HG03095 (cell line): ENCODE measurements around the gene TCEAL3.
"Not testable (repeated sequence)": the region's sequence is repeated elsewhere in the genome, so short reads cannot be mapped to it uniquely, and the experiment has no call there.

ENCODE experiments used
- ATAC-seq: cut with Tn5 transposase; IDR thresholded peaks from one replicate; pipeline ENCODE4 v1.9.1; 2021; ENCODE audit warnings: moderate library complexity; ENCODE audit not compliant: unreplicated experiment

Gene TCEAL3, protein sequence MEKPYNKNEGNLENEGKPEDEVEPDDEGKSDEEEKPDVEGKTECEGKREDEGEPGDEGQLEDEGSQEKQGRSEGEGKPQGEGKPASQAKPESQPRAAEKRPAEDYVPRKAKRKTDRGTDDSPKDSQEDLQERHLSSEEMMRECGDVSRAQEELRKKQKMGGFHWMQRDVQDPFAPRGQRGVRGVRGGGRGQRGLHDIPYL

DNA sequence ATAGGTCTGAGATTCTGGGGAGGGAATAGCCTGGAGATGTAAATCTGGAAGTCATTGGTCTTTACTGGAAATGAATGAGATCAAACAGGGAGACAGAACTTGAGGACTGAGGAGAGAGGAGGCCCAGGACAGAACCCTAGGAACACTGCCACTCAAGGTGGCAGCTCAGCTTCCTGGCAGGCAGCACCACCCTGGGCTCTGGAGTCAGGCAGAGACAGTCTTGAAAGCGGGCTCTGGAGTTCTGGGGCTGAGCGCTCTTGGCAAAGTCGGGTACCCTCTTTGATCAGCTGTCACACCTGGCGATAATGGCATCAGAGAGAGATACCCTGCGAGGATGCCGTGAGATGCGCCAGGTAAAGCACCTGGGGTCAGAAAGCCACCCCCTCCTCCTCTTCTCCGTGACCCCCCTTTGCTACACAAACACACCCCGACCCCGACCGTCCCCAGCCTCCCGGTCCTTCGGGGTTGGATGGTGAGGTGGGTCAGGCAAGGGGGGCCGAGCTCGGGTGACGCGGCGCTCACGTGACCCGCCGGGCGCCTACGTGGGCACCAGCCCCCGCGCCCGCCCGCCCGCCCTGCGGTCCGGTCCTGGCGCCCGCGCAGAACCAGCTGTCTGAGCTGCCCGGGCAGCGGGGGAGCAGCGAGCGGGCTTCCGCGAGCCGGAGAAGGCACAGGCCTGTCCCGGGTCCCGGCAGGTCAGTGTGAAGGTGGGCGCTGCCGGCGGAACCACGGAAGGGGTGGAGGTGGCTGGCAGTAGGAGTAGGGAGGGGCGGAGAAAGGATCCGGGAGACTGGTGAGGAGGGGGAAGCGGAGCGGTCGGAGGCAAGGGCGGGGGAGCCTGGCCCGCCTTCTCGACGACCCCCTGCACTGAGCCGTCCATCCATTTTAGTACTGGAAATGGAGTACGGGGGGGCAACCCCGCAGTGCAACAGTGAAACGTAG, at the start of gene TCEAL3:
TSS of gene TCEAL3 (plus strand) at position 600 of the 942 bp plus-strand sequence. CDS start 1,102 bp downstream, outside the sequence.
- ATAC-seq = peak; percentile 48

DNA sequence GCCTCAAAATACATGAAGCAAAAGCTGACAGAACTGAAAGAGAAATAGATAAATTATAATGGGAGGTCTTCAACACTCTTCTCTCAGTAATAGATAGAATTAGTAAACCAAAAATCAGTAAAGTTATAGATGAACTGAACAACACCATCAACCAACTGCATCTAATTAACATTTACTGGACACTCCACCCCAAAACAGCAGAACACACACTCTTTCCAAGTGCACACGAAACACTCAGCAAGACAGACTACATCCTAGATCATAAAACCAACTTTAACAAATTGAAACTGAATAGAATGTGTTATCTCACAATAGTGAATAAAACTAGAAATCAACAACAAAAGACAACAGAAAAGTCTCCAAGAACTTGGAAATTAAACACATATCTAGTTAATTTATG, 47.5 kb upstream of the TCEAL3 start:
- no peak for ATAC-seq

DNA sequence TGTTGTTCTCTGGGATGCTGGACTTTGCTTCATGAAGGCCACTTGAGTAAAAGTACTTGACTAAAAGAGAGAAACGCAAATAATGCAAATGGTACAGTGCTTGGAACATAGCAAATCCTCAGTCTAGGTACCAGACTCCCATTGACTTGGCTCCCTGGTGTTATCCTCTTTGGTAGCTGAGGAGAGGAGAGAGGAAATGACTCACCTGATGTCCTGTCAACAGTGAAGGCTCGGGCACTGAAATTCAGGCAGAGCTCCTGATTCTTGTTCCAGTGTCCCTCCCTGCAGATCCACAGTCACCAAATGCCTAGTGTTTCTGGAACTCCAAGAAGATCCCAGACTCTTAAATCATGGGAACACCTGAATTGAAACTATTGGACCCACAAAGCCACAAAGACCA, 45.0 kb upstream of the TCEAL3 start:
- no peak for ATAC-seq

DNA sequence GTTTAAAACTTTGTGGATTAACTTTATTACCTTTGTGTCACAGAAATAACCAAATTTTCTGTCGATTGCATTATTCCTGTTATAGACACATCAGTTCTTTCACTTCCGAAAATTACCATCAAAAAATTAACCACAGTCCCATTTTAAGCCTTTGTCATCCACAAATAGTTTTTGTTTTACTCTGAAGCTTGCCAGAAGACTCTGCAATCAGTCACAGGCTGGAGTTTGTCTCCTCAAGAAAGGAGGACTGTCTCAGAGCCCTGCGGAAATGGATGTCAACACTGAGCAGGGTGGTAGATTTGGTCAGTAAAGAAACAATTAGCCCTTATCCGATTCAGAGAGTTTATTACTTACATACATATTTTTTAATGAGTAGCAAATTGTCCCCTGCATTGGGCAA, 42.6 kb upstream of the TCEAL3 start:
- ATAC-seq = peak; percentile 61

DNA sequence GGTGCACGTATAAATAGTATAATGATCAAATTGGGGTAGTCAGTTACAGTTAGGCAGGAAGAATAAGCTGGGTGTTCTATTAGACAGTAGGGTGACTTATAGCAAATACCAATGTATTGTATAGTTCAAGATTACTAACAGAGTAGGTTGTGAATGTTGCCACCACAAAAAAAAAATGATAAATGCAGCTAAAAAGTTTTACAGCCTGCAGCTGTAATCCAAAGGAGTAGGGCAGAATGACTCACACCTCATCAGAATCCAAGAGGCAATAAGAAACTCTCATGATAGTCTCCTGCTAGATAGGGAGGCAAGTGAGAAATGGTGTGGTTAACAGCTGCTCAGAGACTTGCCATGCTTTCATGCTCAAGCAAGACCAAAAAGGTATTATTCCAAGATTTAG, 42.0 kb upstream of the TCEAL3 start:
- ATAC-seq = peak; percentile 47

DNA sequence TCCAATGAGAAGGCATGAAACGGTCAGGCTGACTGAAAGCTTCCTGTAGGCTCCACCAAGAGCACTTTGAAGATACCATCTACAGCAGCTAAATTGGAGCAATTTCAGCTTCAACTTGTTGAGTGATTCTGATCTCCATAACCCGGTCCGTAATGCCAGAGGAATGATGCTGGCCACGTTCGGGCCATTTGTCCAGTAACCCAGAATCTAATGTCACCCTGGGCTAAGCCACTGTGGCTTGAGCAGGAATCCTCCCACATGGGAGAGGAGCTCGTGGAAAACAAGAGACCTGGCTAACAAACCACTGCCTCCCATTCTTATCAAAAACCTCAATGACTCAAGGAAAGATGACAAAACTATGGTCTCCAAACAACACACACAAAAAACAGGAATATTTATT, 36.6 kb upstream of the TCEAL3 start:
- ATAC-seq = no peak

DNA sequence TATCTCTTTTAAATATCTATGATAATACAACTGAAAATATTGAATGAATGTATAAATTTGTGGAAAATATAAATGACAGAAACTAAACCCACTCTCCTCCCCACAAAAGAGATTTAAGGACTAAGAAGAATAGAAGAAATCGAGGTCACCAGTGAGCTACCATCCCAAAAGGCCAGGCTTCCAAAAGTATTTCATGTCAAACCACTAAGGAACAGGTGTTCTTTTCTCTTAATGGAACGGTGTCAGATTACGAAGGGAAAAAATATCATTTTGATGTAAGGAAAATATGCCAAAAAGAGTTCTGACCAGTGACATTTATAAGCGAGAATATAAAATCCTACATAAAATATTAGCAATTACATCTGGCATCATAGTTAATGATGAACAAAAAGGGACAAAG, 36.0 kb upstream of the TCEAL3 start:
- no peak for ATAC-seq

DNA sequence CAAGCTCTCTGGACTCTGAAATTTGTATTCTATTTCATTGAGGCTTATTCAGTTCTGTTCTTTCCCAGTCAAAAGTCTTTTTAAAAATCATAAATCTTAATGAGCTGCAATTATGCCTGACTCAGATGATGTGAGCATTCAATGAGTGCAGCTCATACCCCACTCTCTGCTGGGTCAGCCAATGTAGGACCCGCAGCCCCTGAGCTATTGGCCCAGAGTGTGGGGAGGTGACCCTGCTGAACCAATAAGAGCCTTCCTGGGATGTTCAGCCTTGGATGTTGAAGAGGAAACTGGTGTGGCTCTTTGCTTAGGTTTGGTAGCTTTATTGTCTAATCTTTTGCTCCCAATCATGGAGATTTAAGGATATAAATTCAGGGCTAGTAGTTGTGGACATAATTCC, 34.6 kb upstream of the TCEAL3 start:
- no peak for ATAC-seq

DNA sequence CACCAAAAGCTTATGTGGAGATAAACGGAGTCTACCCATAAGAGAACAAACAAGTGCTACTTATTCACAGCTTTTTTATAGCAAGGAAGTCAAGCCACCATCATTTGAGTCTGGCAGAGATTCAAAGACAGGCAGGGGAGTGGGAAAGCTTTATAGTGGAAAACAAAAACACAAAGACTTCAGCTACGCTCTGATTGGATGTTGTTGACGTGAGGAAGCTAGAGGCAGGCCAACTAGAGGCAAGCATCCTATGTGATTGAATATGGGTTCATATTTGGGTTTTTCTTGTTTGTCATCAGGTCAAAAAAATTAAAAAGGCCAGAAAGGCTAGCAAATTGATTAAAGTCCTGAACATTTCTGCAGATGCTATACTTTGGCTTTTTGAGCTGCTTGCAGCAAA, 23.2 kb upstream of the TCEAL3 start:
- no peak for ATAC-seq

DNA sequence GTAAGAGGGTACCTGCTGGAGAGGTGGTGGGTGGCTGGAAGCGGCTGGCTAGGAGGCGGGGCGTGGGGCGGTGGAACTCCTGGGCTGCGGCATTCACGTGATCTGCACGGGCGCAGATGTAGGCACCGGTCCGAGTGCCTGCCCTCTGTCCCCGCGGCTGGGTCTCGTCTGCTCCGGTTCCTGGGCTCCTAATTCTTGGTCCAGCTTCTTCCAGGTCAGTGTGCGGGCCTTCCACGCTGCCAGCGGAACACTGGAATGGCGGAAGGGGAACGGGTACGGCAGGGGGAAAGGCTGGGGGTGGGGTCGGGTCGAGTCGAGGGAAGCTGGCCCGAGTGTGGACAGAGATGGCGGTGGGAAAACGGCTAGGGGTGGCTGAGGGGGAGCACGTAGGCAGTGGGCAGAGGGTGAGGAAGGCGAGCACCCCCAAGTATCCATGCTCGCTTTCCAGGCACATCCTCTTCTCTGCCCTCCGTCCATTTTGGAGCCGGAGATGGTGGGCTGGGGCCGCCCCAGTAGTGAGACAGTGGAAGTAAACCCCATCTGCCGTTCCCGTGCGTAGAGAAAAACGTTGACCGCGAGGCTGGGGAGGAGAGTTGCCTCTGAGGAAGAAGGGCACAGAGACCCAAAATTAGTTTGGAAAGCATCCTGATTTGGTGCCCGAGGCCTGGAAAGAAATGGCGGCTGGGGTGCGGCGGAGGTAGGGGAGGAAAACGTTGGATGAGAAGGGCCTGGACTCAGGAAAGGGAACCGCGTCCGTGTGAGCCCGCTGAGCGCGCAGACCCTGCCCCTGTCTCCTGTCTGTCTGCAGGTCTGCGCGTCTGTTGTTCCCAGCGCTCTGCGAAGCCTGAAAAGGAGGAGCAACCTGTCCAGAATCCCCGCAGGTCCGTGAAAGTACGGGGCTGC, 22.1 kb upstream of the TCEAL3 start, which contains the start of gene TCEAL4:
TSS of gene TCEAL4 (plus strand) at position 105 of the 903 bp plus-strand sequence. CDS start 1,161 bp downstream, outside the sequence.
- peak; percentile 85 for ATAC-seq

DNA sequence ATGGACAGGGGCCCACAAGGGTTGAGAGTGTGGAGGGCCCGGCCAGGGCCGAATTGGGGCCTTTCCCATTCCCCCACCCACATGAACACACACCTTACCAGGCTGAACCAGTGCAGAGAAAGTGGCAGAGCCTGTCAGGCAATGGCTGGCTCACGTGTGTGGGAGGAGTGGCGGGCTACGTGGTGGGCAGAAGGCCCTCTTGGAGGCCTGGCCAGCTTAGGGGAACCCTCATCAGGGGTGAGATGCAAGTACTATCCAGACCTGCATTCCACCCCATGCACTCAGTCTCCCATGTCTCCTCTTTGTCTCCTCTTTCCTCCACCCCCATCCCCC, 21.5 kb upstream of the TCEAL3 start:
- no peak for ATAC-seq

DNA sequence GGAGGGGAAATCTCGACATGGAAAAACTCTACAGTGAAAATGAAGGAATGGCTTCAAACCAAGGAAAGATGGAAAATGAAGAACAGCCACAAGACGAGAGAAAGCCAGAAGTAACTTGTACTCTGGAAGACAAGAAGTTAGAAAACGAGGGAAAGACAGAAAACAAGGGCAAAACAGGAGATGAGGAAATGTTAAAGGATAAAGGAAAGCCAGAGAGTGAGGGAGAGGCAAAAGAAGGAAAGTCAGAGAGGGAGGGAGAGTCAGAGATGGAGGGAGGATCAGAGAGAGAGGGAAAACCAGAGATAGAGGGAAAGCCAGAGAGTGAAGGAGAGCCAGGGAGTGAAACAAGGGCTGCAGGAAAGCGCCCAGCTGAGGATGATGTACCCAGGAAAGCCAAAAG, 21.1 kb upstream of the TCEAL3 start:
- no peak for ATAC-seq

DNA sequence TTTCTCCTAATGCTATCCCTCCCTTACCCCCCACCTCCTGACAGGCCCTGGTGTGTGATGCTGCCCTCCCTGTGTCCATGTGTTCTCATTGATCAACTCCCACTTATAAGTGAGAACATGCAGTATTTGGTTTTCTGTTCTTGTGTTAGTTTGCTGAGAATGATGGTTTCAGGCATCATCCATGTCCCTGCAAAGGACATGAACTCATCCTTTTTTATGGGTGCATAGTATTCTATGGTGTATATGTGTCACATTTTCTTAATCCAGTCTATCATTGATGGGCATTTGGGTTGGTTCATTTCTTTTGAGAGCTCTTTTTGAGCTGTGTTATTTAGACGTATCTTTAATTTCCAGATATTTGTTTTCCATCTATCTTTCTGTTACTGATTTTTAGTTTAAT, 15.5 kb upstream of the TCEAL3 start:
- ATAC-seq = not testable (repeated sequence)

DNA sequence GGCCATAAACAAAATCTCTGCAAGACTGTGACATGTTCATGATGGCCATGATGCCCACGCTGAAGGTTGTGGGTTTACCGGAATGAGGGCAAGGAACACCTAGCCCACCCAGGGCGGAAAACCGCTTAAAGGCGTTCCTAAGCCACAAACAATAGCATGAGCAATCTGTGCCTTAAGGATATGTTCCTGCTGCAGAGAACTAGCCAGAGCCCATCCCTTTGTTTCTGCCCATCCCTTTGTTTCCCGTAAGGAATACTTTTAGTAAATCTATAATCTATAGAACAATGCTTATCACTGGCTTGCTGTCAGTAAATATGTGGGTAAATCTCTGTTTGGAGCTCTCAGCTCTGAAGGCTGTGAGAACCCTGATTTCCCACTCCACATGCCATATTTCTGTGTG, 12.6 kb upstream of the TCEAL3 start:
- ATAC-seq = not testable (repeated sequence)

DNA sequence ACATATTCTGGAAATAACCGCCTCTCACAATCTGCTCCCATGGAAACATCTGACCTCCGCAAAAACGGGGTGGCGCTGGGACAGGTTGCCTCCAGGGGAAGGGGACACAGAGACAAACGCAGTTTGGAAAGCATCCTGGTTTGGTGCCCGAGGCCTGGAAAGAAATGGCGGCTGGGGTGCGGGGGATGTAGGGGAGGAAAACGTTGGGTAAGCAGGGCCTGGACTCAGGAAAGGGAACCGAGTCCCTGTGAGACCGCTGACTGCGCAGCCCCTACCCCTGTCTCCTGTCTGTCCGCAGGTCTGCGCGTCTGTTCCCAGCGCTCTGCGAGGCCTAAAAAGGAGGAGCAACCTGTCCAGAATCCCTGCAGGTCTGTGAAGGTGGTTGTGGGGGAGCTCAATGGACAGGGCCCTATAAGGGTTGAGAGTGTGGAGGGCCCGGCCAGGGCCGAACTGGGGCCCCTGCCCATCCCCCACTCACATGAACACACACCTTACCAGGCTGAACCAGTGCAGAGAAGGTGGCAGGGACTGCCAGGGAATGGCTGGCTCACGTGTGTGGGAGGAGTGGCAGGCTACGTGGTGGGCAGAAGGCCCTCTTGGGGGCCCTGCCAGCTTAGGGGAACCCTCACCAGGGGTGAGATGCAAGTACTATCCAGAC, 672 bp downstream of the TCEAL3 start:
- peak; percentile 15 for ATAC-seq

DNA sequence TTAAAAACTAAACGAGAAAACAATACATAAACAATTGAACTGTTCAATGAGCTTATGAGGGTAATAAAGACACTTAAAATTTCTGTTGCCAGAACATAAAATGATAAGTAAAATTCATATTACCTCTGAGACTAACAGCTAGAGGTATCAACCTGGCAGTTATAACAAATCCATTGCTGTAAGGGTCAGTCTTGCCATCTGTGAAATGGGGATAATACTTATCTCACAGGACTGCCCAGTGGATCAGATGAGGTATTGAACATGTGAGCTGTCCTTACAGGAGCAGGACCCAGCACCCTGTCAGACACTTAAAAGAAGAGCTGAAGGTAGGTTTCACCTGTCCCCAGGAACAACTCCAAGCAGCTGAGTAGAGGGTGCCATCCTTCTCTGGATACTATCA, 2.5 kb downstream of the TCEAL3 start:
- ATAC-seq = no peak

DNA sequence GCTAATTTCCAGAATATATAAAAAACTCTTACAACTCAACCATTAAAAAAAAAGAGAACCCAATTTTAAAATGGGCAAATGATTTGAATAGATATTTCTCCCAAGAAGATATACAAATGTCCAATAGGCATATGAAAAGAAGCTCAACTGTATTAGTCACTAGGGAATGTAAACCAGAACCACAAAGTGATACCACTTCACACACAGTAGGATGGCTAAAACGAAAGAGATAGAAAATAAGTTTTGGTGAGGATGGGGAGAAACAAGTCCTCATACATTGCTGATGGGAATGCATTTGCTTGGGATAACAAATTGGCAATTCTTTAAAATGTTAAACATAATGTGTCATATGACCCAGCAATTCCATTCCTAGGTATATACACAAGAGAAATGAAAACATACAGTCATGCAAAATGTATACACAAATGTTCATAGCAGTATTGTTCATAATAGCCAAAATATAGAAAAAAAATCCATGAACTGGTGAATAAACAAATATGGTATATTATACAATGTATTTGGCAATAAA, 5.7 kb downstream of the TCEAL3 start:
- ATAC-seq = no peak

DNA sequence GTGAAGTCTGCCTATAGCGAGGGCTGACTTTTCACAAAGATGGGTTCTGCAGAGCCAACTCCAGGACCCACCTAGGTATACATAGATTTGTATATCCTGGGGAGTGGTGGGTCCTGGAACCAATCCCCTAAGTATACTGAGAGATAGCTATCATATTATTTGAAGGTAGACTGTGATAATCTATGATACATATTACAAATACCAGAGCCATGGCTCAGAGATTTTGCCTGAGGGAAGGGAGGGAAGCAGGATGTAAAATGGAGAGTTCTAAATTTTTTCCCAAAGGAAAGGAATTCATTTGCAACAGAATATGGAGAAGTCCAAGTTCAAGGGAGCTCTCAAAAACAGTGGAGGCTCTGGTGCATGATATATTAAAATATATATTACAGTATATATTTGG, 7.2 kb downstream of the TCEAL3 start:
- ATAC-seq = no peak

DNA sequence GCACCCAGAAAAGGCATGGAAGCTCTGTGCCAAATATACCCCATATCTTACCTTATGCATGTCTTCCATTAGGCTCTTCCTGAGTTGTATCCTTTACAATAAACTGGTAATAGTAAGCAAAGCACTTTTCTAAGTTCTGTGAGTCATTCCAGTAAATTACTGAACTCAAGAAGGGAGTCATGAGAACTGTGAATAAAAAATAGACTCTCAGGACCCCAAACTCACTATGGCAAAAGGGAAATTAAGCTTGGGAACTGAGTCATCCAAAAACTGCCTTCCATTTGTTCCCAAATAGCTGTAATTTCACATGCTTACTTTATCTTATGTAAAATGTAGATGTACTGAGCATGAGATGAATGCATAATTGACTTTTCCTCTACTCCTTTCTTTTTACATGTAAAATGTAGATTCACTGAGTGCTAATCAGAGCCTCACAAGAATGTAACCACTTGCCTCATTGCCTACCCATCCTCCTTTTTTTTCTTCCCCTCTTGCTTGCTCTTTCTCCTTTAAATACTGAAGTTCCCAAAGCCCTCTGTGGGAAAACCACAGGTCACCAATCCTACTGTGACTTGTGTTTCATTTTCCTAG, 8.1 kb downstream of the TCEAL3 start:
- ATAC-seq = no peak

DNA sequence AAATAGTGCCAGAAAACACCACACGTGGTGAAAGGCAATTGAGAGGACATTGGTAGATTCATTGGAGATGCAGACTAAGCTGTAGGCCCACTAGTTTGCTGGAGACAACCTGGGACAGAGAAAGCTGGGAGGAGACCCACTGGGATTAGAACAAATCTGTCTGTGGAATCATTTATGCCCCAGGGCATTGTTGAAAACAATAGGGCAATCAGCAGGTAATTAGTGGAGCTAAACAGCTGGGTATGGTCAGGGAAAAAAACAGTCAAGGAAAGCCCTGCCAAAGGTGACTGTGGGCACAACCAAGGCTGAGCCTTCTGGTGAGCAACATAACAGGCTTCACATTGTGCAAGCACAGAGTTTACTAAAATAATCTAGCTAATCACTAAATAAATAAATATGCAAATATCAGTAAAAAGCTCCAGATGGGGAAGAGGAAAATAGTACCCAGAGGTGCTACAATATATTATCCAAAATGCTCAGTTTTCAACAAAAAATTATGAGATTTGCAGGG, 9.0 kb downstream of the TCEAL3 start:
- ATAC-seq = no peak
